ENCODE results near the gene OSBPL3. TPM values are rescaled to one million over a fixed set of nuclear protein-coding genes. Genes with fewer than 3 reads are reported as not detected.

The OSBPL3 gene
- total RNA-seq, 4 donors from 2014 or later = 3.2 to 11.4 (median 6.4) TPM

- no peaks in the 10 kb centered on the region for H3K27me3 ChIP-seq
- H3K4me3 ChIP-seq = no peak overlapping the region
- no peak for ATAC-seq
- WGBS, 2 donors (ENCODE audit: low coverage in 1 of 2) = 100% methylated on average over 1 to 2 of the region's 2 CpGs
- H3K4me1 ChIP-seq = peaks cover 0 to 9% (median 6%) of the 10 kb centered on the region in 3 donors
- no peaks in the 10 kb centered on the region for H3K36me3 ChIP-seq
- no peak for TF ChIP-seq POLR2A (IDR thresholded peaks at IDR 0.05)
- no peak for TF ChIP-seq EP300 (IDR thresholded peaks at IDR 0.05)
- TF ChIP-seq POLR2AphosphoS5 (IDR thresholded peaks at IDR 0.05) = no peak
- no peak for TF ChIP-seq CTCF (IDR thresholded peaks at IDR 0.05)
- no peaks in the 10 kb centered on the region for H3K9me3 ChIP-seq
- no peak overlapping the region for H3K27ac ChIP-seq
These were observed 100.7 kb downstream of the OSBPL3 start for GRCh38 chr7:24879291-24879690.

GRCh38 chr7:24877790-24878311 is 102.1 kb downstream of the OSBPL3 start:
- Histone ChIP-seq H3K9me3 (no peaks in the 10 kb centered on the region), H3K27me3 (no peaks in the 10 kb centered on the region), H3K27ac (no peak overlapping the region), H3K4me1 (peaks cover 0 to 2% (median under 1%) of the 10 kb centered on the region in 3 donors), H3K36me3 (no peaks in the 10 kb centered on the region), H3K4me3 (no peak overlapping the region)
- 9 to 36% methylated on average over 3 to 4 of the region's 4 CpGs for WGBS, 2 donors (ENCODE audit: low coverage in 1 of 2)
- TF ChIP-seq POLR2A (IDR thresholded peaks at IDR 0.05) = no peak
- ATAC-seq = no peak

GRCh38 chr7:24874791-24875190 is 105.2 kb downstream of the OSBPL3 start:
- H3K4me3 ChIP-seq = no peak overlapping the region
- peaks cover 0 to 7% of the 10 kb centered on the region in 2 donors for H3K36me3 ChIP-seq
- H3K27ac ChIP-seq = no peak overlapping the region
- TF ChIP-seq POLR2A (IDR thresholded peaks at IDR 0.05) (no peak), CTCF (IDR thresholded peaks at IDR 0.05) (no peak), EP300 (IDR thresholded peaks at IDR 0.05) (no peak), POLR2AphosphoS5 (IDR thresholded peaks at IDR 0.05) (no peak)
- 87 to 89% methylated on average over 3 of the region's 6 CpGs for WGBS, 2 donors (ENCODE audit: low coverage in 1 of 2)
- no peaks in the 10 kb centered on the region for H3K9me3 ChIP-seq
- no peak for ATAC-seq
- no peaks in the 10 kb centered on the region for H3K27me3 ChIP-seq
- no peaks in the 10 kb centered on the region for H3K4me1 ChIP-seq

GRCh38 chr7:24873944-24874343 is 106.0 kb downstream of the OSBPL3 start:
- Histone ChIP-seq H3K27ac (no peak overlapping the region), H3K9me3 (no peaks in the 10 kb centered on the region), H3K4me3 (no peak overlapping the region), H3K4me1 (no peaks in the 10 kb centered on the region), H3K27me3 (no peaks in the 10 kb centered on the region), H3K36me3 (peaks cover 0 to 7% of the 10 kb centered on the region in 2 donors)
- 55 to 69% methylated on average over 4 of the region's 4 CpGs for WGBS, 2 donors (ENCODE audit: low coverage in 1 of 2)
- ATAC-seq = no peak
- no peak for TF ChIP-seq POLR2A (IDR thresholded peaks at IDR 0.05)

GRCh38 chr7:24871770-24872169 is 108.2 kb downstream of the OSBPL3 start:
- Histone ChIP-seq H3K9me3 (no peaks in the 10 kb centered on the region), H3K4me1 (no peaks in the 10 kb centered on the region), H3K27ac (no peak overlapping the region), H3K4me3 (no peak overlapping the region), H3K36me3 (peaks cover 0 to 7% of the 10 kb centered on the region in 2 donors), H3K27me3 (no peaks in the 10 kb centered on the region)
- TF ChIP-seq POLR2A (IDR thresholded peaks at IDR 0.05) (no peak), EP300 (IDR thresholded peaks at IDR 0.05) (no peak), POLR2AphosphoS5 (IDR thresholded peaks at IDR 0.05) (no peak), CTCF (IDR thresholded peaks at IDR 0.05) (no peak)
- no peak for ATAC-seq

GRCh38 chr7:24870766-24871165 is 109.2 kb downstream of the OSBPL3 start:
- Histone ChIP-seq H3K4me3 (no peak overlapping the region), H3K36me3 (peaks cover 0 to 7% of the 10 kb centered on the region in 2 donors), H3K4me1 (no peaks in the 10 kb centered on the region), H3K27me3 (no peaks in the 10 kb centered on the region), H3K9me3 (no peaks in the 10 kb centered on the region), H3K27ac (no peak overlapping the region)
- TF ChIP-seq EP300 (IDR thresholded peaks at IDR 0.05) (no peak), POLR2AphosphoS5 (IDR thresholded peaks at IDR 0.05) (no peak), POLR2A (IDR thresholded peaks at IDR 0.05) (no peak), CTCF (IDR thresholded peaks at IDR 0.05) (no peak)
- WGBS, 2 donors (ENCODE audit: low coverage in 1 of 2) = 65 to 89% methylated on average over 3 to 4 of the region's 6 CpGs
- no peak for ATAC-seq

Measured in gastroesophageal sphincter (tissue), 4 donors.